Stimulated activated CD8-positive, alpha-beta memory T cell treated with anti-CD3 and anti-CD28 coated beads, Interleukin-4, amount 100 ng/mL, for 48 hours (primary cell): ENCODE data around the gene GANC.

Experiments
- DNase-seq: peaks from one replicate; pipeline ENCODE4 v3.0.0-alpha.2; 2020

The GANC gene

GRCh38 chr15:42385206-42385979, 112.4 kb downstream of the GANC start:
- DNase-seq: peak; percentile 51

- DNase-seq: no peak
Observed at GRCh38 chr15:42385980-42386700, 113.1 kb downstream of the GANC start.

- no peak for DNase-seq
Observed at GRCh38 chr15:42387603-42388002, 114.6 kb downstream of the GANC start.

GRCh38 chr15:42392309-42393024, 119.5 kb downstream of the GANC start:
- no peak for DNase-seq

GRCh38 chr15:42394106-42394505, 121.1 kb downstream of the GANC start:
- no peak for DNase-seq

GRCh38 chr15:42395838-42396237, 122.8 kb downstream of the GANC start:
- DNase-seq: no peak

GRCh38 chr15:42401544-42402454, 128.8 kb downstream of the GANC start:
- no peak for DNase-seq

- no peak for DNase-seq
Observed at GRCh38 chr15:42402455-42403205, 129.6 kb downstream of the GANC start.

GRCh38 chr15:42403389-42403788, 130.4 kb downstream of the GANC start:
- no peak for DNase-seq

- DNase-seq: no peak
Observed at GRCh38 chr15:42404461-42405235, 131.6 kb downstream of the GANC start.

- no peak for DNase-seq
Observed at GRCh38 chr15:42405863-42406482, 133.0 kb downstream of the GANC start.
